ENCODE measurements around the gene GTF3C6.

The GTF3C6 gene

DNA sequence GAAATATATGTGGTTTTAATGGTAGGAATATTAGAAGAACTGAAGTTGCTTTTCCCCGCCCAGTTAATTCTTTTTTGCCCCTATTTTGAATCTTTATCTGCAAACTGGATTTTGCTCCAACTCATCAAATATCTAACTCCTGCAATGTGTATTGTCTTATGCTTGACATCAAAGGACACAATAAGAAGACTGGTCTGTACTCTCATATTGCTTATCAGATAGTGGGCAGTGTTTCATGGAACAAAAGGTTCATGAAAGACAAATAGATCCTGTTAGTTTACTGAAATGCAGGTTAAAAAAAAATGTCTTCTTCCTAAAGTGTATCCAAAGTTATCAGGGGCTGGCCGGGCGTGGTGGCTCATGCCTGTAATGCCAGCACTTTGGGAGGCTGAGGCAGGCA is 27.7 kb upstream of the GTF3C6 start:
- CTCF ChIA-PET = interaction anchor here (0.5 kb wide), 1 partner anchor 447 kb away, joined by 3 read pairs; no protein-coding TSS in a partner anchor

DNA sequence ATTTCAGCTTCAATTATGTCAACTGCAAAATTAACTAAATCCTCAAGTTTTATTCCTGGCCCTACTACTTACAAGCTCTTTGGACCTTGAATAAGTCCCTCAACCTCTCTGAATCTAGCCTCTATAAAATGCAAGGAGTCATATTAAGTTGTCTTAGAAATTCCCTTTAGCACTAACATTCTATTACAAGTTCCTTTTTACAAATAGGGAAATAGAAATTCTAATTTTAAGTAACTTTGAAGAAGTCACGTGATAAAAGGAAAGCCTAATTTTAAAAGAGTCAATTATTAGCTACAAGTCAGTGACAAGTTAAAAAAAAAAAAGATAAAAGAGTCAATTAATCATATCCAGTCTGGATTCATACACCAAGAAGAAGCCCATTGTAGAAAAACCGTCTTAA is 24.6 kb upstream of the GTF3C6 start:
- Histone ChIP-seq H3K4me3 (ENCODE audit: low read depth, low read length) (no peak overlapping the region), H3K9me3 (ENCODE audit: control insufficient read depth, insufficient read depth, low read depth, low read length) (no peaks in the 10 kb centered on the region), H3K27ac (ENCODE audit: extremely low read depth, low read depth, low read length) (no peak overlapping the region), H3K4me1 (ENCODE audit: control insufficient read depth, insufficient read depth, low read length) (no peaks in the 10 kb centered on the region), H3K36me3 (ENCODE audit: control insufficient read depth in 2 of 2, insufficient read depth in 1 of 2, low read length in 2 of 2) (no peaks in the 10 kb centered on the region)
- TF ChIP-seq, protein P1, sequence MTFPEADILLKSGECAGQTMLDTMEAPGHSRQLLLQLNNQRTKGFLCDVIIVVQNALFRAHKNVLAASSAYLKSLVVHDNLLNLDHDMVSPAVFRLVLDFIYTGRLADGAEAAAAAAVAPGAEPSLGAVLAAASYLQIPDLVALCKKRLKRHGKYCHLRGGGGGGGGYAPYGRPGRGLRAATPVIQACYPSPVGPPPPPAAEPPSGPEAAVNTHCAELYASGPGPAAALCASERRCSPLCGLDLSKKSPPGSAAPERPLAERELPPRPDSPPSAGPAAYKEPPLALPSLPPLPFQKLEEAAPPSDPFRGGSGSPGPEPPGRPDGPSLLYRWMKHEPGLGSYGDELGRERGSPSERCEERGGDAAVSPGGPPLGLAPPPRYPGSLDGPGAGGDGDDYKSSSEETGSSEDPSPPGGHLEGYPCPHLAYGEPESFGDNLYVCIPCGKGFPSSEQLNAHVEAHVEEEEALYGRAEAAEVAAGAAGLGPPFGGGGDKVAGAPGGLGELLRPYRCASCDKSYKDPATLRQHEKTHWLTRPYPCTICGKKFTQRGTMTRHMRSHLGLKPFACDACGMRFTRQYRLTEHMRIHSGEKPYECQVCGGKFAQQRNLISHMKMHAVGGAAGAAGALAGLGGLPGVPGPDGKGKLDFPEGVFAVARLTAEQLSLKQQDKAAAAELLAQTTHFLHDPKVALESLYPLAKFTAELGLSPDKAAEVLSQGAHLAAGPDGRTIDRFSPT (tag by site-specific recombination; IDR thresholded peaks at IDR 0.05) = no peak
- no peak for TF ChIP-seq ZNF792 (tag by site-specific recombination; IDR thresholded peaks at IDR 0.05)
- TF ChIP-seq GLIS1 (tag by site-specific recombination; IDR thresholded peaks at IDR 0.05) = no peak
- TF ChIP-seq, protein P2, sequence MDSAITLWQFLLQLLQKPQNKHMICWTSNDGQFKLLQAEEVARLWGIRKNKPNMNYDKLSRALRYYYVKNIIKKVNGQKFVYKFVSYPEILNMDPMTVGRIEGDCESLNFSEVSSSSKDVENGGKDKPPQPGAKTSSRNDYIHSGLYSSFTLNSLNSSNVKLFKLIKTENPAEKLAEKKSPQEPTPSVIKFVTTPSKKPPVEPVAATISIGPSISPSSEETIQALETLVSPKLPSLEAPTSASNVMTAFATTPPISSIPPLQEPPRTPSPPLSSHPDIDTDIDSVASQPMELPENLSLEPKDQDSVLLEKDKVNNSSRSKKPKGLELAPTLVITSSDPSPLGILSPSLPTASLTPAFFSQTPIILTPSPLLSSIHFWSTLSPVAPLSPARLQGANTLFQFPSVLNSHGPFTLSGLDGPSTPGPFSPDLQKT (IDR thresholded peaks at IDR 0.05; ENCODE audit: borderline replicate concordance, low read depth, low read length) = no peak
- TF ChIP-seq SCRT2 (tag by site-specific recombination; IDR thresholded peaks at IDR 0.05) = no peak
- TF ChIP-seq, protein P3, sequence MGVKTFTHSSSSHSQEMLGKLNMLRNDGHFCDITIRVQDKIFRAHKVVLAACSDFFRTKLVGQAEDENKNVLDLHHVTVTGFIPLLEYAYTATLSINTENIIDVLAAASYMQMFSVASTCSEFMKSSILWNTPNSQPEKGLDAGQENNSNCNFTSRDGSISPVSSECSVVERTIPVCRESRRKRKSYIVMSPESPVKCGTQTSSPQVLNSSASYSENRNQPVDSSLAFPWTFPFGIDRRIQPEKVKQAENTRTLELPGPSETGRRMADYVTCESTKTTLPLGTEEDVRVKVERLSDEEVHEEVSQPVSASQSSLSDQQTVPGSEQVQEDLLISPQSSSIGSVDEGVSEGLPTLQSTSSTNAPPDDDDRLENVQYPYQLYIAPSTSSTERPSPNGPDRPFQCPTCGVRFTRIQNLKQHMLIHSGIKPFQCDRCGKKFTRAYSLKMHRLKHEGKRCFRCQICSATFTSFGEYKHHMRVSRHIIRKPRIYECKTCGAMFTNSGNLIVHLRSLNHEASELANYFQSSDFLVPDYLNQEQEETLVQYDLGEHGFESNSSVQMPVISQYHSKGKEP (tag by site-specific recombination; IDR thresholded peaks at IDR 0.05) = no peak
- TF ChIP-seq ZNF394 (tag by site-specific recombination; IDR thresholded peaks at IDR 0.05; ENCODE audit: borderline replicate concordance) = no peak
- no peak for TF ChIP-seq ZNF146 (tag by site-specific recombination; IDR thresholded peaks at IDR 0.05)
- CTCF ChIA-PET = interaction anchor here (0.6 to 1.4 kb wide), 6 partner anchors 9 to 251 kb away, joined by 3 to 6 read pairs (median 4); no protein-coding TSS in a partner anchor
- POLR2A ChIA-PET = interaction anchor here (0.6 to 0.8 kb wide), 2 partner anchors 59 to 250 kb away, joined by 3 read pairs; partner anchors contain the start of gene AMD1

More for the DNA sequence above, 27.7 kb upstream of the GTF3C6 start:
- H3K4me3 ChIP-seq (ENCODE audit: low read depth, low read length) = no peak overlapping the region
- H3K4me1 ChIP-seq (ENCODE audit: control insufficient read depth, insufficient read depth, low read length) = no peaks in the 10 kb centered on the region
- TF ChIP-seq ZNF558 (tag by site-specific recombination; IDR thresholded peaks at IDR 0.05) = no peak
- TF ChIP-seq ZSCAN16 (tag by site-specific recombination; IDR thresholded peaks at IDR 0.05) = no peak
- no peak for TF ChIP-seq ZNF404 (tag by site-specific recombination; IDR thresholded peaks at IDR 0.05)
- no peak for TF ChIP-seq ZNF350 (tag by site-specific recombination; IDR thresholded peaks at IDR 0.05)
- no peak for TF ChIP-seq OVOL3 (tag by site-specific recombination; IDR thresholded peaks at IDR 0.05)
- TF ChIP-seq, protein P4, sequence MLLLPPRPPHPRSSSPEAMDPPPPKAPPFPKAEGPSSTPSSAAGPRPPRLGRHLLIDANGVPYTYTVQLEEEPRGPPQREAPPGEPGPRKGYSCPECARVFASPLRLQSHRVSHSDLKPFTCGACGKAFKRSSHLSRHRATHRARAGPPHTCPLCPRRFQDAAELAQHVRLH (tag by site-specific recombination; IDR thresholded peaks at IDR 0.05) = no peak
- POLR2A ChIA-PET = no interaction called here
- H3K36me3 ChIP-seq (ENCODE audit: control insufficient read depth in 2 of 2, insufficient read depth in 1 of 2, low read length in 2 of 2) = no peaks in the 10 kb centered on the region
- no peak overlapping the region for H3K27ac ChIP-seq (ENCODE audit: extremely low read depth, low read depth, low read length)
- H3K9me3 ChIP-seq (ENCODE audit: control insufficient read depth, insufficient read depth, low read depth, low read length) = no peaks in the 10 kb centered on the region

DNA sequence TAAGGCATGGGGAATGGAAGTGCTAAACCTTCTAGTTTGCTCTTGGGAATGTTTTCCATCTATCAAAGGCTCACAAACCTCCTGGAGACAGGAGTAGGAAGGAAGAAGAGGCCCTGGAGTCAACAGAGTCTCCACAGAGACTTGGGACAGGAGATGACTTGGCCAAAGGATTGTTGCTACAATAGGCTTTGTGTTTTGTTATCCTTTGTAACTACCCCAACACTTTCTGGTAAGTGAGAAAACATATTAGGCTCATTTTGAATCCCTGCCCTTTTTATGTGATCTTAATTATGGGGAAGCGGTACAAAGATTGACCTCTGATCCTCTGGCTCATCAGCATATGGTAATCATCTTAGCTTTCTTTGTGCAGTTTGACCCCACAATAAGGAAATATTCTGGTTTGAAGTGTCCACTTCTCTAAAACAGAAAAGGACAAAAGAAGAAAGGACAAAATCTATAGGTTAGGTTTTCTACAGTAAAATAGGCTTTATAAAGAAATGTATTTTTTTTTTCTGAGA is 24.1 kb upstream of the GTF3C6 start:
- ChIA-PET CTCF (interaction anchor here (0.6 to 1.4 kb wide), 3 partner anchors 8 to 77 kb away, joined by 3 to 6 read pairs (median 4); no protein-coding TSS in a partner anchor), POLR2A (interaction anchor here (0.6 to 0.8 kb wide), 2 partner anchors 60 to 251 kb away, joined by 3 read pairs; partner anchors contain the start of gene AMD1)
- Histone ChIP-seq H3K27ac (ENCODE audit: extremely low read depth, low read depth, low read length) (no peak overlapping the region), H3K4me3 (ENCODE audit: low read depth, low read length) (no peak overlapping the region), H3K4me1 (ENCODE audit: control insufficient read depth, insufficient read depth, low read length) (no peaks in the 10 kb centered on the region), H3K36me3 (ENCODE audit: control insufficient read depth in 2 of 2, insufficient read depth in 1 of 2, low read length in 2 of 2) (no peaks in the 10 kb centered on the region), H3K9me3 (ENCODE audit: control insufficient read depth, insufficient read depth, low read depth, low read length) (no peaks in the 10 kb centered on the region)
- TF ChIP-seq, protein P5, sequence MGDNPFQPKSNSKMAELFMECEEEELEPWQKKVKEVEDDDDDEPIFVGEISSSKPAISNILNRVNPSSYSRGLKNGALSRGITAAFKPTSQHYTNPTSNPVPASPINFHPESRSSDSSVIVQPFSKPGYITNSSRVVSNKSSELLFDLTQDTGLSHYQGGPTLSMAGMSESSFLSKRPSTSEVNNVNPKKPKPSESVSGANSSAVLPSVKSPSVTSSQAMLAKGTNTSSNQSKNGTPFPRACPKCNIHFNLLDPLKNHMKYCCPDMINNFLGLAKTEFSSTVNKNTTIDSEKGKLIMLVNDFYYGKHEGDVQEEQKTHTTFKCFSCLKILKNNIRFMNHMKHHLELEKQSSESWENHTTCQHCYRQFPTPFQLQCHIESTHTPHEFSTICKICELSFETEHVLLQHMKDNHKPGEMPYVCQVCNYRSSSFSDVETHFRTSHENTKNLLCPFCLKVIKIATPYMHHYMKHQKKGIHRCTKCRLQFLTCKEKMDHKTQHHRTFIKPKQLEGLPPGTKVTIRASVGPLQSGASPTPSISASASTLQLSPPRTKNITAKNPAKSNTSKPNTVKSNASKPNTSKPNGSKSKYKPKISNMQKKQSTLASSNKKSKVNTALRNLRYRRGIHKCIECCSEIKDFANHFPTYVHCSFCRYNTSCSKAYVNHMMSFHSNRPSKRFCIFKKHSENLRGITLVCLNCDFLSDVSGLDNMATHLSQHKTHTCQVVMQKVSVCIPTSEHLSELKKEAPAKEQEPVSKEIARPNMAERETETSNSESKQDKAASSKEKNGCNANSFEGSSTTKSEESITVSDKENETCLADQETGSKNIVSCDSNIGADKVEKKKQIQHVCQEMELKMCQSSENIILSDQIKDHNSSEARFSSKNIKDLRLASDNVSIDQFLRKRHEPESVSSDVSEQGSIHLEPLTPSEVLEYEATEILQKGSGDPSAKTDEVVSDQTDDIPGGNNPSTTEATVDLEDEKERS (tag by site-specific recombination; IDR thresholded peaks at IDR 0.05) = no peak
- TF ChIP-seq YY1 (tag by site-specific recombination; IDR thresholded peaks at IDR 0.05) = no peak
- TF ChIP-seq GLIS2 (tag by site-specific recombination; IDR thresholded peaks at IDR 0.05) = no peak
- TF ChIP-seq, protein P6, sequence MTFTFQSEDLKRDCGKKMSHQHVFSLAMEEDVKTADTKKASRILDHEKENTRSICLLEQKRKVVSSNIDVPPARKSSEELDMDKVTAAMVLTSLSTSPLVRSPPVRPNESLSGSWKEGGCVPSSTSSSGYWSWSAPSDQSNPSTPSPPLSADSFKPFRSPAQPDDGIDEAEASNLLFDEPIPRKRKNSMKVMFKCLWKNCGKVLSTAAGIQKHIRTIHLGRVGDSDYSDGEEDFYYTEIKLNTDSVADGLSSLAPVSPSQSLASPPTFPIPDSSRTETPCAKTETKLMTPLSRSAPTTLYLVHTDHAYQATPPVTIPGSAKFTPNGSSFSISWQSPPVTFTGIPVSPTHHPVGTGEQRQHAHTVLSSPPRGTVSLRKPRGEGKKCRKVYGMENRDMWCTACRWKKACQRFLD (tag by site-specific recombination; IDR thresholded peaks at IDR 0.05) = no peak
